GM12891 (cell line): ENCODE measurements around the gene PTPRN2.

Experiments
- POLR2AphosphoS5 ChIP-seq: IDR thresholded peaks from 2 replicates; pipeline ENCODE4 v1.6.1; 2011; ENCODE audit warnings: low read depth, low read length, control low read depth
- SPI1 ChIP-seq: IDR thresholded peaks from 2 replicates; pipeline ENCODE4 v1.6.1; 2011; ENCODE audit warnings: low read depth, low read length, control low read depth

- TF ChIP-seq SPI1: no peak
- TF ChIP-seq POLR2AphosphoS5: no peak
Measured at GRCh38 chr7:157656195-157656769, 931.3 kb downstream of the PTPRN2 start.
